AG04450 (cell line): Measurements from ENCODE around the gene HLA-DRB1. TPM values are rescaled to one million over a fixed set of nuclear protein-coding genes. Genes with fewer than 3 reads are reported as not detected.

Source experiments
- CTCF ChIA-PET: fragments of 300-600, 350-600 bp; formaldehyde crosslinking; extraction: SDS; loops from one replicate; lab custom pipeline; 2022; ENCODE audit warnings: antibody characterized with exemption, inconsistent platforms; lab: Charles Lee
- POLR2A ChIA-PET: fragments of 350-600 bp; formaldehyde crosslinking; extraction: SDS; loops from one replicate; lab custom pipeline; 2021; ENCODE audit warnings: antibody characterized with exemption, inconsistent platforms; lab: Yijun Ruan, JAX
- DNase-seq: peaks from one replicate; pipeline ENCODE4 v3.0.0-alpha.2; 2011; ENCODE audit warnings: low read depth, low spot score
- H3K27ac ChIP-seq: one replicate; pipeline ENCODE4 v1.5.1; 2012; ENCODE audit warnings: low read depth, low read length, control low read depth
- H3K27me3 ChIP-seq: one replicate; pipeline ENCODE4 v1.6.0; 2012; ENCODE audit warnings: low read length; ENCODE audit not compliant: control insufficient read depth, insufficient read depth
- H3K4me3 ChIP-seq: 2 replicates; pipeline ENCODE4 v1.5.1; 2011; ENCODE audit warnings: mild to moderate bottlenecking, low read depth, low read length, control low read depth
- H3K9me3 ChIP-seq: 2 replicates; pipeline ENCODE4 v1.5.1; 2012; ENCODE audit warnings: low read length; ENCODE audit not compliant: control insufficient read depth, insufficient read depth
- CTCF ChIP-seq: IDR thresholded peaks from 2 replicates; pipeline ENCODE4 v1.5.1; 2011; ENCODE audit warnings: low read depth, low read length, control low read depth, inconsistent platforms
- polyA minus RNA-seq: library from RNA; depleted of rRNA, polyadenylated mRNA; stranded (reverse); fragments of >200 nt; gene quantifications from 2 replicates; pipeline ENCODE4 v1.2.3, GENCODE V29; 2011; rRNA and poly(A)+ RNA removed
- polyA plus RNA-seq: library from polyadenylated mRNA; depleted of rRNA; stranded (reverse); fragments of >200 nt; gene quantifications from 2 replicates; pipeline ENCODE4 v1.2.3, GENCODE V29; 2011; rRNA removed

HLA-DRB1 gene
- polyA plus RNA-seq (not detected in 2 replicates), polyA minus RNA-seq (not detected in 2 replicates)

DNA sequence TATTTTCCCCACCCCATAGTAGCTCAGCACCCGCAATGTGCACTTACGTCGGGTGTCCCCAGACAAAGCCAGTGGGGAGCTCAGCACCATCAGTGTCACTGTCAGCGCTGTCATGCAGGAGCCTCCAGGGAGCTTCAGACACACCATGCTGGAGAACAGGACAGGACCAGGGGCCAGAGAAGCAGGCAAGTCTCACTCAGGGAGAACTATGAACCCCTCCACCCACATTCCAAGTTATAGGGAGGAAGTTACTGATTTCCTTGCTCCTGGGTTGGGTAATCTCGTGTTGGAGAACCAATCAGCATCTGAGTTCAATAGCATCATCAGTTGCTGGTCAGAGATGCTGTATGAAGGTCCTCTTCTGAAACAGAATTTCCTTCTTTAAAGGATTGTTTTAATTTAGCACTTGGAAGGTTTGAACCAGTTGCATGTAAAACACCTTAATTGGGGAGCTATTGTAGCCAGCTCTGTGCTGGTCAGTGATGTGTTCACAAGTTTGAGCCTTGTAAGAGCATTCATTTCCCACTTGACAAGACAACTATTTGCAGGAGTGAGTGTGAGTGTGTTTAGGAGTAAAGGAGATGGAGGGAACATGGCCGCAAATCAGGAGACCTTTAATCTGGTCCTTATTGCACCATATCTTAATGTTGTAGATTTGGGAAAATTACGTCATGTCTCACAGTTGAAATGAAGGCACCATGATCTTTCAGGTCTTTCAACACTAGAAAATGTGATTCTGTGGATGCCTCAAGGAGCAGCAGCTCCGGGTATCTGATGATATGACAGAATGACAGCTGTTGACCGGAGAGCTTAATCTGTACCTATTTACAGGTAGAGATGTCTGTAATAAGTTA is at the start of gene HLA-DRB1:
HLA-DRB1 (minus strand) TSS at position 253 of the 854 bp plus-strand sequence; CDS start at position 147, 106 bp downstream.
- no peak for DNase-seq
- TF ChIP-seq CTCF = no peak

GRCh38 chr6:32638532-32639219 is 49.0 kb upstream of the HLA-DRB1 start:
- no peaks in the 10 kb centered on the region for H3K27me3 ChIP-seq
- no peak for DNase-seq
- TF ChIP-seq CTCF = no peak
- POLR2A ChIA-PET = no interaction called here
- no peak overlapping the region for H3K4me3 ChIP-seq
- CTCF ChIA-PET = no interaction called here
- no peaks in the 10 kb centered on the region for H3K9me3 ChIP-seq
- no peak overlapping the region for H3K27ac ChIP-seq

More for the DNA sequence above, at the start of gene HLA-DRB1:
- Histone ChIP-seq H3K9me3 (no peaks in the 10 kb centered on the region), H3K4me3 (no peak within 1 kb of the TSS), H3K27ac (no peak within 1 kb of the TSS), H3K27me3 (no peaks in the 10 kb centered on the region)
- CTCF ChIA-PET = no interaction called here
- POLR2A ChIA-PET = no interaction called here

DNA sequence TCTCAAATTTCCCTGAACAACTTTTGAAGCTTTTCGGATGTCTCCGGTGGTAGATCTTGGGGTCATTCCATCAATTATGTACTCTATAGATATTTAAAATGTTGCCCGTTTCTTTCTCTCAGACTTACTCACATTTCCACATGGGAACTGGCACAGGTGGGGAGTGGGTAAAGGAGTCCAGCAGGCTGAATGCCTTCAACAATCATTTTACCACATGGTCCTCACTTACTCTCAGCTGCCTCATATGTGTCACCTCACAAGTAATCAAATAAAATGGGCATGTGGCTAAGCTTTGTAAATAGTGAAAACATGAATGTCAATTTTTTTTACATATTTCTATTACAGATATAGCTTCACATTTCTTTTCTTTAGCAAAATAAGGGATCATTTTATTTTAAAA is 48.2 kb upstream of the HLA-DRB1 start:
- H3K27me3 ChIP-seq = no peaks in the 10 kb centered on the region
- H3K9me3 ChIP-seq = no peaks in the 10 kb centered on the region
- POLR2A ChIA-PET = no interaction called here
- no peak overlapping the region for H3K4me3 ChIP-seq
- H3K27ac ChIP-seq = no peak overlapping the region
- CTCF ChIA-PET = no interaction called here
- DNase-seq = no peak
- no peak for TF ChIP-seq CTCF

- POLR2A ChIA-PET = no interaction called here
- Histone ChIP-seq H3K27ac (no peak within 1 kb of the TSS), H3K4me3 (no peak within 1 kb of the TSS), H3K9me3 (no peaks in the 10 kb centered on the region), H3K27me3 (no peaks in the 10 kb centered on the region)
- TF ChIP-seq CTCF = no peak
- no peak for DNase-seq
- CTCF ChIA-PET = no interaction called here
These were observed 47.7 kb upstream of the HLA-DRB1 start, which contains the start of gene HLA-DQA1 for GRCh38 chr6:32637219-32637880. HLA-DQA1 (plus strand) TSS chr6:32637406; CDS start chr6:32637459, 53 bp downstream.
